ENCODE data around the gene FAM3D. TPM values are rescaled to one million over a fixed set of nuclear protein-coding genes. Genes with fewer than 3 reads are reported as not detected.

FAM3D gene
- polyA plus RNA-seq, 1 donor (not counting 4 experiments of a cell fraction or from before 2014, with no cell fraction given), result not detected

GRCh38 chr3:58631742-58632141, 34.8 kb downstream of the FAM3D start:
- dilution Hi-C loops (cut with MboI; ENCODE audit: extremely low pct_ligation_motif_present, low sequenced_read_pairs), result no loop called here
- H3K4me2 ChIP-seq (ENCODE audit: control insufficient read depth, extremely low read depth, insufficient read depth, low read depth, low read length), result no peak overlapping the region
- H3K27me3 ChIP-seq (ENCODE audit: control insufficient read depth, extremely low read depth, insufficient read depth, low read length), result peaks cover 18% of the 10 kb centered on the region
- TF ChIP-seq EZH2 (IDR thresholded peaks at IDR 0.05; ENCODE audit: low read length) (no peak), CTCF (optimal IDR thresholded peaks at IDR 0.05 in 1 of 3, IDR thresholded peaks at IDR 0.05 in 1 of 3, conservative IDR thresholded peaks at IDR 0.05 in 1 of 3; ENCODE audit: extremely low read depth in 1 of 3, insufficient read depth in 2 of 3, low read length in 3 of 3) (no peak)
- no peaks in the 10 kb centered on the region for H3K79me2 ChIP-seq (ENCODE audit: control insufficient read depth, insufficient read depth, low read length)
- H3K36me3 ChIP-seq (ENCODE audit: control insufficient read depth in 2 of 2, extremely low read depth in 1 of 2, insufficient read depth in 2 of 2, low read length in 2 of 2), result no peaks in the 10 kb centered on the region
- no peaks in the 10 kb centered on the region for H3K4me1 ChIP-seq (ENCODE audit: control insufficient read depth, extremely low read depth, insufficient read depth, low read length)
- no peak overlapping the region for H3K9ac ChIP-seq (ENCODE audit: control insufficient read depth, extremely low read depth, insufficient read depth, low read length)
- no peak overlapping the region for H3K4me3 ChIP-seq (ENCODE audit: control insufficient read depth in 2 of 3, extremely low read depth in 1 of 3, insufficient read depth in 2 of 3, low read depth in 1 of 3, low read length in 3 of 3)
- H3K27ac ChIP-seq (ENCODE audit: control insufficient read depth, insufficient read depth, low read length), result no peak overlapping the region
- FAIRE-seq, result no peak
- DNase-seq (ENCODE audit: low read depth, low spot score), result no peak
- no peaks in the 10 kb centered on the region for H4K20me1 ChIP-seq (ENCODE audit: control insufficient read depth, extremely low read depth, insufficient read depth, low read length)
- no peak overlapping the region for H2AFZ ChIP-seq (ENCODE audit: control insufficient read depth, low read length)
- no peaks in the 10 kb centered on the region for H3K9me3 ChIP-seq (ENCODE audit: control insufficient read depth, low read depth, low read length)
- no peaks in the 10 kb centered on the region for H3K9me1 ChIP-seq (ENCODE audit: control insufficient read depth, extremely low read depth, insufficient read depth, low read length)

- H3K27me3 ChIP-seq (ENCODE audit: control insufficient read depth, extremely low read depth, insufficient read depth, low read length), result peaks cover 23% of the 10 kb centered on the region
- H3K36me3 ChIP-seq (ENCODE audit: control insufficient read depth in 2 of 2, extremely low read depth in 1 of 2, insufficient read depth in 2 of 2, low read length in 2 of 2), result no peaks in the 10 kb centered on the region
- H3K79me2 ChIP-seq (ENCODE audit: control insufficient read depth, insufficient read depth, low read length), result no peaks in the 10 kb centered on the region
- no peak overlapping the region for H3K4me3 ChIP-seq (ENCODE audit: control insufficient read depth in 2 of 3, extremely low read depth in 1 of 3, insufficient read depth in 2 of 3, low read depth in 1 of 3, low read length in 3 of 3)
- no peak overlapping the region for H3K27ac ChIP-seq (ENCODE audit: control insufficient read depth, insufficient read depth, low read length)
- DNase-seq (ENCODE audit: low read depth, low spot score) (no peak), FAIRE-seq (no peak)
- H2AFZ ChIP-seq (ENCODE audit: control insufficient read depth, low read length), result no peak overlapping the region
- no peak overlapping the region for H3K9ac ChIP-seq (ENCODE audit: control insufficient read depth, extremely low read depth, insufficient read depth, low read length)
- TF ChIP-seq EZH2 (IDR thresholded peaks at IDR 0.05; ENCODE audit: low read length), result no peak
- no peak for TF ChIP-seq CTCF (optimal IDR thresholded peaks at IDR 0.05 in 1 of 3, IDR thresholded peaks at IDR 0.05 in 1 of 3, conservative IDR thresholded peaks at IDR 0.05 in 1 of 3; ENCODE audit: extremely low read depth in 1 of 3, insufficient read depth in 2 of 3, low read length in 3 of 3)
- H3K4me1 ChIP-seq (ENCODE audit: control insufficient read depth, extremely low read depth, insufficient read depth, low read length), result no peaks in the 10 kb centered on the region
- H4K20me1 ChIP-seq (ENCODE audit: control insufficient read depth, extremely low read depth, insufficient read depth, low read length), result no peaks in the 10 kb centered on the region
- H3K9me3 ChIP-seq (ENCODE audit: control insufficient read depth, low read depth, low read length), result no peaks in the 10 kb centered on the region
- no peaks in the 10 kb centered on the region for H3K9me1 ChIP-seq (ENCODE audit: control insufficient read depth, extremely low read depth, insufficient read depth, low read length)
- dilution Hi-C loops (cut with MboI; ENCODE audit: extremely low pct_ligation_motif_present, low sequenced_read_pairs), result no loop called here
- H3K4me2 ChIP-seq (ENCODE audit: control insufficient read depth, extremely low read depth, insufficient read depth, low read depth, low read length), result no peak overlapping the region
These were observed 35.9 kb downstream of the FAM3D start for GRCh38 chr3:58630710-58631092.

Measured in keratinocyte (primary cell).